GM12801 (cell line): ENCODE measurements around the gene KCTD1.

Source experiments
- TF ChIP-seq, protein P1 (sequence below): IDR thresholded peaks from one replicate; pipeline ENCODE4 v1.5.1; 2011; ENCODE audit warnings: control low read depth; ENCODE audit not compliant: insufficient read length; ENCODE audit errors: extremely low read depth

Gene KCTD1

DNA sequence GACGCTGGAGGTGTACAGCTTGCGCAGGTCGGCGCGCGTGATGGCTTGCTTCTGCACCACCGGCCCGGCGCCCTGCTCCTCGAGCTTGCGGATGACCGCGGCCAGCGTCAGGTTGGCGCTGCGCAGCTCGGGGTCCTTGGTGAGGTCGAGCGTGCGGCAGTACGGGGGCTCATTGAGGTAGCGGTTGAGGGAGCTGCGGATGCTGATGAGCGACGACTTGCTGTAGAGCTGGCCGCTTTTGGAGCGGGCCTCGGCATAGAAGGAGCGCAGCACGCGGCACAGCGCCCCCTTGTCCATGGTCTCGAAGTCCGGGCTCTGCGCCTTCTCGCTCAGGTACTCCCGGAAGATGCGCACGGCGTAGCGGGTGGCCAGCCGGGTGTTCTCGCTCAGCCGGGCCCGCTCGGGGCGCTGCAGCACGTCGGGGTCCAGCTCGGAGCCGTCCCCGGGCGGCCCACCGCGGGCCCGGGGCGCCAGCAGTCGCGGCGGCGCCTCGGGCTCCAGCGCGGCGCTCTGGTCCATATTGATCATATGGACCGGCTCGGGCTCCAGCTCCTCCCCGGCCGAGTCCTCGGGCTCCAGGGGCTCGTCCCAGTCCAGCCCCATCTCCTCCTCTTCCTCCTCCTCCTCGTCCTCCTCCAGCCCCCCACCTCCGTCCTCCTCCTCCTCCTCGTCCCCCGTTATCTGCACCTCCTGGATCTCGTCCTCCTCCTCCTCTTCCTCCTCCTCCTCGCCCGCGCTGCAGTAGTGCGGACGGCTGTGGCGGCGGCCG, 523 bp downstream of the KCTD1 start:
- TF ChIP-seq, protein P1, sequence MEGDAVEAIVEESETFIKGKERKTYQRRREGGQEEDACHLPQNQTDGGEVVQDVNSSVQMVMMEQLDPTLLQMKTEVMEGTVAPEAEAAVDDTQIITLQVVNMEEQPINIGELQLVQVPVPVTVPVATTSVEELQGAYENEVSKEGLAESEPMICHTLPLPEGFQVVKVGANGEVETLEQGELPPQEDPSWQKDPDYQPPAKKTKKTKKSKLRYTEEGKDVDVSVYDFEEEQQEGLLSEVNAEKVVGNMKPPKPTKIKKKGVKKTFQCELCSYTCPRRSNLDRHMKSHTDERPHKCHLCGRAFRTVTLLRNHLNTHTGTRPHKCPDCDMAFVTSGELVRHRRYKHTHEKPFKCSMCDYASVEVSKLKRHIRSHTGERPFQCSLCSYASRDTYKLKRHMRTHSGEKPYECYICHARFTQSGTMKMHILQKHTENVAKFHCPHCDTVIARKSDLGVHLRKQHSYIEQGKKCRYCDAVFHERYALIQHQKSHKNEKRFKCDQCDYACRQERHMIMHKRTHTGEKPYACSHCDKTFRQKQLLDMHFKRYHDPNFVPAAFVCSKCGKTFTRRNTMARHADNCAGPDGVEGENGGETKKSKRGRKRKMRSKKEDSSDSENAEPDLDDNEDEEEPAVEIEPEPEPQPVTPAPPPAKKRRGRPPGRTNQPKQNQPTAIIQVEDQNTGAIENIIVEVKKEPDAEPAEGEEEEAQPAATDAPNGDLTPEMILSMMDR, result no peak

DNA sequence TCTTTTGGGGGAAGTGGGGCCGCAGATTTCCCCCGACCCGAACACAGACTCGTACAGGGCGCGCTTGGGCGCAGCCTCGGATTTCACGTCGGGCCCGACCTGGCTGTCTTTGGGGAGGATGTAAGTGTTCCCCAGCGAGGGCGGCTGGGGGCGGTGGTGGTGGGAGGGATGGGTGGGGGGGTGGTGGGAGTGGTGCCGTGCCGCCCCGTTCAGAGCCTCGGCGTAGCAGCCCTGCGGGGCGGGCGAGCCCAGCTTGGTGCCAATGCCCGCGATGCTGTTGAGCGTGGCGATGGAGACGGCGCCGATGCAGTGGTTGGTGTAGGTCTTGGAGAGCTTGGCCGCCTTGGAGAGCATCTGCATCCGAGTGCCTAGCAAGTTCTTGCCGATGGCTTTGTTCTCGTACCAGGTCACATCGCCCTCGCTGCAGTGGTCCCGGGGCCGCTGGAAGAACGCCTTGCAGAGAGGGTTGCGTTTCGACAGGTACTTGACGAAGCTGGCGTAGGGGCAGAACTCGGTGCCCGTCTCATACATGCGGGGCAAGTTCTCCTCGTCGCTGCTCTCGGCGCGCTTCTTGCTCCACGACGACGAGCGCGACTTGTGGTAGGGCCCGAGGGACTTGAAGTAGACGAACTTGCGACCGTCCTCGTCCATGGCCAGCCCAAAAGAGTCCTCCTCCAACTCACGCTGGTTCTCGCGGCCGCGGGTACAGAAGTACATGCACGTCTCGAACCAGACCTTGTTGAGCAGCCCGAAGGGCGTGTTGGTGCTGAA, 1.3 kb downstream of the KCTD1 start:
- TF ChIP-seq, protein P1, result no peak

DNA sequence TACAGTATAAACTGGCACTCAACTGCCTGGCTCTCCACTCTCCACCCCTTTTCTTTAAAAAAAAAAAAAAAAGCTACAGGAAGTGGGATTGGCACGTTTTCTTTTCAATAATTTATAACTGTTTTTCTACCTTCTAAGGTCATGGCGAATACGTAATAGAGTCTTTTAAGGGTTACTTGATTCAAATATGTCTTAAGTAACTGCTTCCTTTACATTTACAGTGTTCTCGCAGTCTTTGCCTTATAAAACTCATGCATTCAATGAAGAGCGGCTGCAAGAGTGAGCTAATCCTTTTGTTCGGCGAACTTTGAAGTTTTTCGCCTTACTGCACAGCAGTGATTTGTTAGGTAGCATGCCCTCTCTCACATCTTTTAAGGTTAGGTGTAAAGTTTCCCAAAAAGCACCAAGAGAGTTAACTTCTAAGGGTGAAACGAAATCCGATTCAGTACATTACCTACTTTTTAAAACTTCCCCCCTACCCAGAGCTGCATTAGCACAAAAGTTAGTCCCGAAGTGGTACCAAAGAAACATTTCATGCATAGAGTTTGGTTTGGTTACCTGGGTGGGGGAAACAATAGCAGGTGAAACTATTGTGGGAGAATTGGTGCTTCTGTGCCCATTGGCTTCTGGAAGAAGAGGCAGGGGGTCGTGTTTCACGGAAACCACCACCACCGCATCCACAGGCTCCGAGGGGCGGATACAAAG, 2.0 kb downstream of the KCTD1 start:
- TF ChIP-seq, protein P1, result no peak

DNA sequence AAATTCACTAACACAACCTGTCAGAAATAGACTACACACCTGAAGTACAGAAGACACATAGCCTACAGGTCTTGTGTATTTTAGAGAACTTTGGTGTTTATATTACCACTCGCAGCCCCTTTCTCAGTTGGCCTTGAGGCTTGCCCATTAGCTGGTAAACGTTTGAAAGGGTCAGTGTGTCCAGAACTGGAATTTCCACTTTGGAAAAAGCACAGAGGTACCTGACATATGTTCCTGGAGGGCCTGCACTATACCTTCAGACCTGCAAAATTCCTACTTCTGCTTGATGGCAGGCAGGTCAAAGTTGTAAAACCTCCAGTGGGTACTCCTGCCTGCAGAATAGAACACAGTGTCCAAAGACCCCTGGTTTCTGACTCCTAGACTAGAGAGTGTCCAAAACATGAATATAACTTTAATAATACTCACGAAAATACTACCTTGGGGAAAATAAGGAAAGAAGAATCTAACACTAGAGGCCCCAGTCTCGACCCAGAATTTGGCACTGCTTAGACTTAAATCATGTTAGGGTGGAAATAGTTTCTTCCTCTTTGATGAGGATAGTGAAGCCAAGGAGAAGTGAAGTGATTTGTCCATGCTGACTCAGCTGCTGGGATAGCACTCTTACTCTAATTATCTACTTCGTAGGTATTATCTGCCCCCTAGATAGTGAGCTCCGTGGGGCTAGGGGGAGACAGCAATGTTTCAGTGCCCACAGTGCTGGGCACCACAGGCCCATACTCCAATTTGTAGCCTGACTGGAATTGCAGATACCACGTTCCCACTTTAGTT, 2.8 kb downstream of the KCTD1 start:
- TF ChIP-seq, protein P1, result no peak

DNA sequence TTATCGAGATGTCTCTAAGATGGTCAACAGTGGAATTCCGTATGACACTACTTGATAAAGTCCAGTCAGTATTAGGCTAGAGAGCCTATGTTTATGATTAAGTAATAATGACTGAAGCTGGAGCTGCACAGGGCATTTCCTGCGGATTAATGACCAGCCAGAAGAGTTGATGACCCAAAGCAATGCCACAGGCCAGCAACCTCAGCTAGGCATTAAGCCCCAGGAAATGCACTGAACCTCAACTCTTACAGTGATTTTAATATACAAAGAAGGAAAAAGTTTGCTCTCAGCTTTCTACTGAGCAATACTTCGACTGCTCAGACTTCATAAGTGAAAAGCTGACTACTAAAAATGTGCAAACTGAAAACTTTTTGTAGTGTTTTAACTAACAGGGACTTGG, 3.9 kb downstream of the KCTD1 start:
- TF ChIP-seq, protein P1, result no peak

DNA sequence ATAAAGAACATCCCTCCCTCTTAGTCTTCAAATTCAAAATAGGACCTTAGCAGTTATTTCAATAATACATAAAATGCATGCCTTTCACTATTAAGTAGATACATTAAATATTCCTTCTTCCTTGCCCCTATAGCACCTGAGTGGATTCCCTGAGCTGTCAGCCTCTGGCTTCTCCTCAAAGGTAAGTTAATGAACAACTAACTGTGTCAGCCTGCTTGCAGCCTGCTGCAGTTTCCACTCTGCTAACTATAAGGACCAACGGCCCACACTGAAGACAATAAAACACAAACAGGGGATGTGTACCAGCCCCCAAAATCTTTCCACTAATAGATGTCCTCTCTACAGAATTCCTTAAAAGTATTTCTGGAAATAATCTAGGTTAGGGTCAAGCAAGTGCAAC, 5.0 kb downstream of the KCTD1 start:
- TF ChIP-seq, protein P1, result no peak
